SK-N-SH (cell line): Measurements from ENCODE around the gene FBXO39. TPM values are rescaled to one million over a fixed set of nuclear protein-coding genes. Genes with fewer than 3 reads are reported as not detected.

Source experiments
- CTCF ChIA-PET: fragments of 300-600, 350-600 bp; formaldehyde crosslinking; extraction: SDS; loops from one replicate; lab custom pipeline; 2021; lab: Yijun Ruan, JAX
- POLR2A ChIA-PET: fragments of 350-600 bp; sonication (Branson Sonifier 250); formaldehyde crosslinking; extraction: SDS; loops from one replicate; lab custom pipeline; 2020; ENCODE audit warnings: antibody characterized with exemption, inconsistent platforms; lab: Yijun Ruan, JAX
- DNase-seq: peaks from one replicate; pipeline ENCODE4 v3.0.0; 2012
- H2AFZ ChIP-seq: fragments of 200-600 bp; sonication (generic); 2 replicates; pipeline ENCODE4 v1.8.1; 2016; ENCODE audit warnings: antibody characterized with exemption, mild to moderate bottlenecking, low read depth
- H3F3A ChIP-seq: fragments of 200-600 bp; sonication (generic); replicated peaks from 2 replicates; pipeline ENCODE3; 2016; ENCODE audit warnings: antibody characterized with exemption, mild to moderate bottlenecking; ENCODE audit not compliant: insufficient read depth
- H3K27ac ChIP-seq, 2 experiments: fragments of 200-500 bp in 1 of 2; fragments of 200-600 bp in 1 of 2; sonication (Bioruptor generic) in 1 of 2; sonication (generic), shearing (Covaris generic) in 1 of 2; 2 replicates each; pipeline versions ENCODE4 v1.5.1 to v1.6.1; 2014 to 2016; ENCODE audit warnings: low read depth in 2 of 2, inconsistent platforms in 1 of 2, low read length in 1 of 2, mild to moderate bottlenecking in 1 of 2, mixed read lengths in 1 of 2
- H3K27me3 ChIP-seq: fragments of 200-600 bp; sonication (generic), shearing (Covaris generic); 2 replicates; pipeline ENCODE4 v1.6.1; 2016; ENCODE audit warnings: mixed run types; ENCODE audit not compliant: insufficient read depth
- H3K36me3 ChIP-seq, 2 experiments: fragments of 200-500 bp in 1 of 2; fragments of 200-600 bp in 1 of 2; sonication (Bioruptor generic) in 1 of 2; sonication (generic) in 1 of 2; replicated peaks in 1 of 2; 2 replicates each; pipeline versions ENCODE3 to v1.5.1; 2014 to 2016; ENCODE audit warnings: low read length in 1 of 2, mild to moderate bottlenecking in 1 of 2; ENCODE audit not compliant: insufficient read depth in 2 of 2, control insufficient read depth in 1 of 2
- H3K4me1 ChIP-seq, 2 experiments: fragments of 200-500 bp in 1 of 2; fragments of 200-600 bp in 1 of 2; sonication (Bioruptor generic) in 1 of 2; sonication (generic), shearing (Covaris generic) in 1 of 2; 2 replicates each; pipeline versions ENCODE4 v1.5.1 to v1.6.1; 2014 to 2016; ENCODE audit warnings: low read depth in 1 of 2, low read length in 1 of 2, mixed run types in 1 of 2; ENCODE audit not compliant: insufficient read depth in 2 of 2, control insufficient read depth in 1 of 2
- H3K4me2 ChIP-seq: fragments of 200-600 bp; sonication (generic), shearing (Covaris generic); 2 replicates; pipeline ENCODE4 v1.6.1; 2017; ENCODE audit warnings: mixed run types
- H3K4me3 ChIP-seq, 2 experiments: fragments of 200-500 bp in 1 of 2; fragments of 200-600 bp in 1 of 2; sonication (Bioruptor generic) in 1 of 2; sonication (generic), shearing (Covaris generic) in 1 of 2; 2 replicates each; pipeline versions ENCODE4 v1.5.1 to v1.8.1; 2014 to 2016; ENCODE audit warnings: low read depth in 2 of 2, inconsistent platforms in 1 of 2, low read length in 1 of 2, mild to moderate bottlenecking in 1 of 2, mixed read lengths in 1 of 2, moderate library complexity in 1 of 2
- H3K79me2 ChIP-seq: fragments of 200-600 bp; sonication (generic); 2 replicates; pipeline ENCODE4 v1.8.1; 2017; ENCODE audit warnings: mild to moderate bottlenecking; ENCODE audit not compliant: insufficient read depth
- H3K9ac ChIP-seq: fragments of 200-600 bp; sonication (generic); 2 replicates; pipeline ENCODE4 v1.6.1; 2017; ENCODE audit warnings: mixed run types
- H3K9me2 ChIP-seq: fragments of 200-600 bp; sonication (generic); 2 replicates; pipeline ENCODE4 v1.6.1; 2017; ENCODE audit warnings: mixed run types
- H3K9me3 ChIP-seq: fragments of 200-600 bp; sonication (generic); 2 replicates; pipeline ENCODE4 v1.6.1; 2017; ENCODE audit warnings: mixed run types, mild to moderate bottlenecking, moderate library complexity
- H4K20me1 ChIP-seq: fragments of 200-600 bp; sonication (generic); 2 replicates; pipeline ENCODE4 v1.6.1; 2017; ENCODE audit warnings: mild to moderate bottlenecking, mixed run types; ENCODE audit not compliant: insufficient read depth
- CHD2 ChIP-seq: fragments of 150-350 bp; IDR thresholded peaks from 2 replicates; pipeline ENCODE4 v1.6.1; 2018; ENCODE audit warnings: low read length; ENCODE audit not compliant: partially characterized antibody
- ELF1 ChIP-seq: IDR thresholded peaks from 2 replicates; pipeline ENCODE4 v1.4.0; 2012
- EP300 ChIP-seq, 2 experiments: IDR thresholded peaks; 2 replicates each; pipeline versions ENCODE4 v1.4.0 to v1.6.1; 2012; ENCODE audit warnings: borderline replicate concordance in 1 of 2, low read depth in 1 of 2, low read length in 1 of 2
- EZH2phosphoT487 ChIP-seq: fragments of 200-600 bp; sonication (generic); IDR thresholded peaks from 2 replicates; pipeline ENCODE4 v1.6.1; 2017; ENCODE audit warnings: low read depth, mixed run types, mild to moderate bottlenecking, antibody characterized with exemption, moderate library complexity, borderline replicate concordance
- FOXJ3 ChIP-seq: sonication (generic); formaldehyde crosslinking; IDR thresholded peaks from 2 replicates; pipeline ENCODE4 v1.5.1; 2020; ENCODE audit warnings: mild to moderate bottlenecking, missing genetic modification reagents
- FOXM1 ChIP-seq: IDR thresholded peaks from 2 replicates; pipeline ENCODE4 v1.4.0; 2012; ENCODE audit warnings: low read depth, mild to moderate bottlenecking
- GABPA ChIP-seq: IDR thresholded peaks from 2 replicates; pipeline ENCODE4 v1.4.0; 2012; ENCODE audit warnings: low read depth, mild to moderate bottlenecking
- GATA2 ChIP-seq: sonication (generic); formaldehyde crosslinking; IDR thresholded peaks from 2 replicates; pipeline ENCODE4 v1.5.0; 2020; ENCODE audit warnings: mild to moderate bottlenecking, missing genetic modification reagents
- MEF2A ChIP-seq: IDR thresholded peaks from 2 replicates; pipeline ENCODE4 v1.4.0; 2012; ENCODE audit warnings: low read depth, borderline replicate concordance
- NFIC ChIP-seq: IDR thresholded peaks from 2 replicates; pipeline ENCODE4 v1.4.0; 2012; ENCODE audit warnings: borderline replicate concordance
- NRF1 ChIP-seq: IDR thresholded peaks from 2 replicates; pipeline ENCODE4 v1.6.1; 2012; ENCODE audit warnings: low read depth, mild to moderate bottlenecking, low read length
- POLR2AphosphoS5 ChIP-seq: IDR thresholded peaks from 2 replicates; pipeline ENCODE4 v1.6.1; 2012; ENCODE audit warnings: low read depth, low read length
- RAD21 ChIP-seq: IDR thresholded peaks from 2 replicates; pipeline ENCODE4 v1.6.1; 2012; ENCODE audit warnings: mild to moderate bottlenecking, low read length
- RCOR1 ChIP-seq: fragments of 150-350 bp; IDR thresholded peaks from 2 replicates; pipeline ENCODE4 v1.6.1; 2017; ENCODE audit warnings: antibody characterized with exemption, low read length
- RXRA ChIP-seq: IDR thresholded peaks from 2 replicates; pipeline ENCODE4 v1.4.0; 2012; ENCODE audit warnings: low read depth, mild to moderate bottlenecking, borderline replicate concordance
- SIN3A ChIP-seq: IDR thresholded peaks from 2 replicates; pipeline ENCODE4 v1.6.1; 2012; ENCODE audit warnings: low read depth, mild to moderate bottlenecking, low read length, moderate library complexity, borderline replicate concordance
- SMC3 ChIP-seq: IDR thresholded peaks from 2 replicates; pipeline ENCODE4 v1.6.1; 2012; ENCODE audit warnings: low read depth, low read length, improper control_type of control experiment
- TAF1 ChIP-seq: IDR thresholded peaks from 2 replicates; pipeline ENCODE4 v1.6.1; 2012; ENCODE audit warnings: low read depth, mild to moderate bottlenecking, low read length, moderate library complexity, borderline replicate concordance
- TCF12 ChIP-seq: IDR thresholded peaks from 2 replicates; pipeline ENCODE4 v1.4.0; 2012
- TEAD4 ChIP-seq: IDR thresholded peaks from 2 replicates; pipeline ENCODE4 v1.4.0; 2012; ENCODE audit warnings: mild to moderate bottlenecking, borderline replicate concordance; ENCODE audit not compliant: insufficient read depth
- YY1 ChIP-seq: IDR thresholded peaks from 2 replicates; pipeline ENCODE4 v1.4.0; 2012; ENCODE audit warnings: low read depth, mild to moderate bottlenecking
- WGBS: methylation state at CpG from one replicate; pipeline ENCODE4 v1.1.6; 2017; ENCODE audit warnings: low lambda C conversion rate; 5-methylcytosine and 5-hydroxymethylcytosine counted together
- polyA plus RNA-seq, 3 experiments: library from polyadenylated mRNA; depleted of rRNA; stranded (reverse); fragments of >200 nt; gene quantifications; 2 replicates each; pipeline ENCODE4 v1.2.3, GENCODE V29; 2012
- TF ChIP-seq, protein P1 (sequence below): IDR thresholded peaks from 2 replicates; pipeline ENCODE4 v1.4.0; 2012; ENCODE audit warnings: low read depth, borderline replicate concordance
- TF ChIP-seq, protein P2 (sequence below): fragments of 150-350 bp; IDR thresholded peaks from 2 replicates; pipeline ENCODE4 v1.6.1; 2017; ENCODE audit warnings: antibody characterized with exemption, low read length, low read depth, borderline replicate concordance
- TF ChIP-seq, protein P3 (sequence below): fragments of 200-600 bp; sonication (generic); IDR thresholded peaks from 2 replicates; pipeline ENCODE4 v1.6.1; 2017; ENCODE audit warnings: antibody characterized with exemption, mild to moderate bottlenecking, moderate library complexity

Gene FBXO39
- polyA plus RNA-seq, 1 of the 3 experiments (the other 2 are of a cell fraction): not detected

DNA sequence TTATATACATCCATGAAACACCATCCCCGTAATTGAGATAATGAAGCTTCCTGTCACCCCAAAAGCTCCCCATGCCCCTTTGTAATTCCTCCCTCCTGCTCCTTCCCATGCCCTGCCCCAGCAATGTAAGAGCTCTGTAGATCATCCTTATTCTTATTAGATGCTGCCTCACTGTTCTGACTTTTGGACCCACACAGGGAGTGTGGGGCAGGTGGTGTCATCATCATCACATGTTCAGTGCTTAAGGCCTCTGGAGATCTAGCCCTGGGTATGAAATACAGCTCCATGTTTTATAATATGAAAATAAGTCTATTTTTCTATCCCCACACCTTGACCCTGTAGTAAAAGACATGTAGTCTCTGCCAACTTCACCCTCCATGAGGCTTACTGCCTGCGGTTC is 18.3 kb upstream of the FBXO39 start:
- Histone ChIP-seq H3K9ac (no peak overlapping the region), H3K27me3 (no peaks in the 10 kb centered on the region), H4K20me1 (no peaks in the 10 kb centered on the region), H3F3A (peaks cover 4% of the 10 kb centered on the region), H3K9me2 (no peaks in the 10 kb centered on the region), H3K27ac (no peak overlapping the region), H3K4me2 (no peak overlapping the region), H2AFZ (no peak overlapping the region), H3K4me3 (no peak overlapping the region), H3K9me3 (no peaks in the 10 kb centered on the region), H3K79me2 (no peaks in the 10 kb centered on the region), H3K4me1 (peaks cover 4 to 9% of the 10 kb centered on the region in 2 experiments; a peak in 3 of 4 replicates), H3K36me3 (no peaks in the 10 kb centered on the region)
- 63% methylated on average over 2 of the region's 2 CpGs for WGBS
- CTCF ChIA-PET: no interaction called here
- POLR2A ChIA-PET: no interaction called here
- no peak for DNase-seq
- TF ChIP-seq TEAD4 (no peak), MEF2A (no peak), TCF12 (no peak), TAF1 (no peak), EZH2phosphoT487 (no peak), SIN3A (no peak), GATA2 (CRISPR knock-in tag) (no peak), FOXM1 (no peak), POLR2AphosphoS5 (no peak), NFIC (no peak), RAD21 (no peak), RXRA (no peak), ELF1 (no peak), SMC3 (no peak), FOXJ3 (CRISPR knock-in tag) (no peak), RCOR1 (no peak)
- TF ChIP-seq, protein P1, sequence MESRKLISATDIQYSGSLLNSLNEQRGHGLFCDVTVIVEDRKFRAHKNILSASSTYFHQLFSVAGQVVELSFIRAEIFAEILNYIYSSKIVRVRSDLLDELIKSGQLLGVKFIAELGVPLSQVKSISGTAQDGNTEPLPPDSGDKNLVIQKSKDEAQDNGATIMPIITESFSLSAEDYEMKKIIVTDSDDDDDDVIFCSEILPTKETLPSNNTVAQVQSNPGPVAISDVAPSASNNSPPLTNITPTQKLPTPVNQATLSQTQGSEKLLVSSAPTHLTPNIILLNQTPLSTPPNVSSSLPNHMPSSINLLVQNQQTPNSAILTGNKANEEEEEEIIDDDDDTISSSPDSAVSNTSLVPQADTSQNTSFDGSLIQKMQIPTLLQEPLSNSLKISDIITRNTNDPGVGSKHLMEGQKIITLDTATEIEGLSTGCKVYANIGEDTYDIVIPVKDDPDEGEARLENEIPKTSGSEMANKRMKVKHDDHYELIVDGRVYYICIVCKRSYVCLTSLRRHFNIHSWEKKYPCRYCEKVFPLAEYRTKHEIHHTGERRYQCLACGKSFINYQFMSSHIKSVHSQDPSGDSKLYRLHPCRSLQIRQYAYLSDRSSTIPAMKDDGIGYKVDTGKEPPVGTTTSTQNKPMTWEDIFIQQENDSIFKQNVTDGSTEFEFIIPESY: no peak
- TF ChIP-seq, protein P2, sequence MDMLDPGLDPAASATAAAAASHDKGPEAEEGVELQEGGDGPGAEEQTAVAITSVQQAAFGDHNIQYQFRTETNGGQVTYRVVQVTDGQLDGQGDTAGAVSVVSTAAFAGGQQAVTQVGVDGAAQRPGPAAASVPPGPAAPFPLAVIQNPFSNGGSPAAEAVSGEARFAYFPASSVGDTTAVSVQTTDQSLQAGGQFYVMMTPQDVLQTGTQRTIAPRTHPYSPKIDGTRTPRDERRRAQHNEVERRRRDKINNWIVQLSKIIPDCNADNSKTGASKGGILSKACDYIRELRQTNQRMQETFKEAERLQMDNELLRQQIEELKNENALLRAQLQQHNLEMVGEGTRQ: no peak
- TF ChIP-seq, all 33 proteins: peak for 0

DNA sequence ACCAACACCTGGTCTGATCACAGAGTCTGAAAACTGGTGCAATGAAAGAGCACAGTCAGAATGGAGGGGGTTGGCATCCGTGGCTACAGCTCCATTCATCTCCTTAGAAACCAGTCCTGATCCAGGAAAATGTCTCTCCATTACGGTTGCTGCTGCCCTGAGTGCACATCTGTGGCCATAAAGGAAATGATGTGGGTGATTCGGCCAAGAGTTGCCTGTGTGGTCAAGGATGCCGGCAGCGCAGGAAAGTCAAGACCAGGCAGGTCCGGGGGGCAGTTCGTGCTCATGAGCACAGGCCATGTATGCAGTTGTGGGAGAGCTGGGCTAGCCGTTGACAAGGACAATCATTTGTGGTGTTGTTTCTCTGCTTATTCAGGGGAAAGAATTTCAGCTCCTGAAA is 14.2 kb upstream of the FBXO39 start:
- Histone ChIP-seq H3K9me2 (no peaks in the 10 kb centered on the region), H2AFZ (no peak overlapping the region), H3K4me2 (no peak overlapping the region), H3K9ac (no peak overlapping the region), H3K79me2 (no peaks in the 10 kb centered on the region), H3K36me3 (no peaks in the 10 kb centered on the region), H3F3A (no peaks in the 10 kb centered on the region), H3K9me3 (no peaks in the 10 kb centered on the region), H3K4me3 (no peak overlapping the region), H3K4me1 (no peaks in the 10 kb centered on the region), H3K27me3 (peaks cover 24% of the 10 kb centered on the region; the same call in 1 of the 2 replicates), H4K20me1 (no peaks in the 10 kb centered on the region), H3K27ac (no peak overlapping the region)
- TF ChIP-seq MEF2A: no peak
- no peak for TF ChIP-seq EP300 (IDR thresholded peaks at IDR 0.05; ENCODE audit: borderline replicate concordance in 1 of 2, low read depth in 1 of 2, low read length in 1 of 2)
- TF ChIP-seq, protein P3, sequence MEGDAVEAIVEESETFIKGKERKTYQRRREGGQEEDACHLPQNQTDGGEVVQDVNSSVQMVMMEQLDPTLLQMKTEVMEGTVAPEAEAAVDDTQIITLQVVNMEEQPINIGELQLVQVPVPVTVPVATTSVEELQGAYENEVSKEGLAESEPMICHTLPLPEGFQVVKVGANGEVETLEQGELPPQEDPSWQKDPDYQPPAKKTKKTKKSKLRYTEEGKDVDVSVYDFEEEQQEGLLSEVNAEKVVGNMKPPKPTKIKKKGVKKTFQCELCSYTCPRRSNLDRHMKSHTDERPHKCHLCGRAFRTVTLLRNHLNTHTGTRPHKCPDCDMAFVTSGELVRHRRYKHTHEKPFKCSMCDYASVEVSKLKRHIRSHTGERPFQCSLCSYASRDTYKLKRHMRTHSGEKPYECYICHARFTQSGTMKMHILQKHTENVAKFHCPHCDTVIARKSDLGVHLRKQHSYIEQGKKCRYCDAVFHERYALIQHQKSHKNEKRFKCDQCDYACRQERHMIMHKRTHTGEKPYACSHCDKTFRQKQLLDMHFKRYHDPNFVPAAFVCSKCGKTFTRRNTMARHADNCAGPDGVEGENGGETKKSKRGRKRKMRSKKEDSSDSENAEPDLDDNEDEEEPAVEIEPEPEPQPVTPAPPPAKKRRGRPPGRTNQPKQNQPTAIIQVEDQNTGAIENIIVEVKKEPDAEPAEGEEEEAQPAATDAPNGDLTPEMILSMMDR: no peak
- TF ChIP-seq SMC3: no peak
- TF ChIP-seq RAD21: no peak
- TF ChIP-seq NRF1: no peak
- TF ChIP-seq TEAD4: no peak
- TF ChIP-seq GATA2 (CRISPR knock-in tag): no peak
- TF ChIP-seq CHD2: no peak
- TF ChIP-seq YY1: no peak
- no peak for TF ChIP-seq RCOR1
- no peak for TF ChIP-seq GABPA
- WGBS: 7% methylated on average over 8 of the region's 8 CpGs
- CTCF ChIA-PET: interaction anchor here (1.4 to 1.5 kb wide), 2 partner anchors 11 to 92 kb away, joined by 3 to 5 read pairs; no protein-coding TSS in a partner anchor
- POLR2A ChIA-PET: no interaction called here
- DNase-seq: no peak
